ENCODE measurements around the gene MYH7. TPM values are rescaled to one million over a fixed set of nuclear protein-coding genes. Genes with fewer than 3 reads are reported as not detected.
A peak's percentile ranks its signal among the peaks of the same experiment; 100 is the strongest.

MYH7 gene
- total and polyA plus RNA-seq, 3 donors from 2014 or later: 0.87 to 51.3 (median 1.3) TPM

- Histone ChIP-seq H3K9me3 (no peaks in the 10 kb centered on the region), H3K36me3 (ENCODE audit: low read depth, missing control alignments) (no peaks in the 10 kb centered on the region), H3K27ac (no peak overlapping the region), H3K4me1 (no peaks in the 10 kb centered on the region), H3K4me3 (no peak overlapping the region), H3K27me3 (no peaks in the 10 kb centered on the region)
- WGBS, 2 donors: 56 to 65% methylated on average over 1 of the region's 1 CpG
- no peak for DNase-seq
- TF ChIP-seq POLR2A (IDR thresholded peaks at IDR 0.05): no peak
- intact Hi-C loops (cut with DNase I; ENCODE audit: low total_unique reads): loop anchor here (10.0 kb wide), 1 partner anchor 110 kb away; no protein-coding TSS in a partner anchor
These were observed 8.9 kb upstream of the MYH7 start for GRCh38 chr14:23444314-23444713.

- DNase-seq: peak; percentile 10
- no peaks in the 10 kb centered on the region for H3K27me3 ChIP-seq
- no peaks in the 10 kb centered on the region for H3K4me1 ChIP-seq
- no peak overlapping the region for H3K27ac ChIP-seq
- 78 to 85% methylated on average over 6 of the region's 6 CpGs for WGBS, 2 donors
- H3K4me3 ChIP-seq: no peak overlapping the region
- H3K36me3 ChIP-seq (ENCODE audit: low read depth, missing control alignments): no peaks in the 10 kb centered on the region
- intact Hi-C loops (cut with DNase I; ENCODE audit: low total_unique reads): loop anchor here (10.0 kb wide), 1 partner anchor 109 kb away; no protein-coding TSS in a partner anchor
- H3K9me3 ChIP-seq: no peaks in the 10 kb centered on the region
- TF ChIP-seq POLR2A (IDR thresholded peaks at IDR 0.05): no peak
- TF ChIP-seq CTCF (IDR thresholded peaks at IDR 0.05): no peak
These were observed 8.4 kb upstream of the MYH7 start for GRCh38 chr14:23443881-23444280.

- peak; percentile 10 for DNase-seq
- TF ChIP-seq POLR2A (IDR thresholded peaks at IDR 0.05) (no peak), CTCF (IDR thresholded peaks at IDR 0.05) (no peak)
- Histone ChIP-seq H3K4me3 (no peak overlapping the region), H3K4me1 (no peaks in the 10 kb centered on the region), H3K9me3 (no peaks in the 10 kb centered on the region), H3K36me3 (ENCODE audit: low read depth, missing control alignments) (no peaks in the 10 kb centered on the region), H3K27ac (no peak overlapping the region), H3K27me3 (no peaks in the 10 kb centered on the region)
- intact Hi-C loops (cut with DNase I; ENCODE audit: low total_unique reads): loop anchor here (10.0 kb wide), 1 partner anchor 109 kb away; no protein-coding TSS in a partner anchor
- 86 to 90% methylated on average over 11 of the region's 11 CpGs for WGBS, 2 donors
These were observed 8.0 kb upstream of the MYH7 start for GRCh38 chr14:23443411-23443812.

- 75 to 93% methylated on average over 4 to 9 of the region's 9 CpGs for WGBS, 2 donors
- no peaks in the 10 kb centered on the region for H3K36me3 ChIP-seq (ENCODE audit: low read depth, missing control alignments)
- no peak overlapping the region for H3K27ac ChIP-seq
- peak; percentile 4 for DNase-seq
- H3K9me3 ChIP-seq: no peaks in the 10 kb centered on the region
- intact Hi-C loops (cut with DNase I; ENCODE audit: low total_unique reads): loop anchor here (10.0 kb wide), 1 partner anchor 108 kb away; no protein-coding TSS in a partner anchor
- TF ChIP-seq CTCF (IDR thresholded peaks at IDR 0.05) (no peak), POLR2A (IDR thresholded peaks at IDR 0.05) (no peak)
- H3K4me3 ChIP-seq: no peak overlapping the region
- no peaks in the 10 kb centered on the region for H3K4me1 ChIP-seq
- no peaks in the 10 kb centered on the region for H3K27me3 ChIP-seq
These were observed 7.4 kb upstream of the MYH7 start for GRCh38 chr14:23442721-23443356.

GRCh38 chr14:23441076-23441475 lies 5.6 kb upstream of the MYH7 start:
- 11 to 30% methylated on average over 1 of the region's 1 CpG for WGBS, 2 donors
- Histone ChIP-seq H3K4me1 (no peaks in the 10 kb centered on the region), H3K27me3 (no peaks in the 10 kb centered on the region), H3K27ac (no peak overlapping the region), H3K36me3 (ENCODE audit: low read depth, missing control alignments) (no peaks in the 10 kb centered on the region), H3K9me3 (no peaks in the 10 kb centered on the region), H3K4me3 (no peak overlapping the region)
- no peak for TF ChIP-seq POLR2A (IDR thresholded peaks at IDR 0.05)
- no peak for TF ChIP-seq CTCF (IDR thresholded peaks at IDR 0.05)
- intact Hi-C loops (cut with DNase I; ENCODE audit: low total_unique reads): loop anchor here (10.0 kb wide), 1 partner anchor 106 kb away; no protein-coding TSS in a partner anchor
- DNase-seq: peak; percentile 5
